Pons (tissue), 1 donor: ENCODE data around the gene CDH12.
"Not testable (repeated sequence)": the region's sequence is repeated elsewhere in the genome, so short reads cannot be mapped to it uniquely, and the experiment has no call there.

ENCODE experiments used
- DNase-seq: peaks from one replicate; pipeline ENCODE4 v3.0.0-alpha.2; 2016; ENCODE audit warnings: low spot score

The CDH12 gene

GRCh38 chr5:22432905-22433304 is 420.2 kb downstream of the CDH12 start:
- DNase-seq, result no peak

- no peak for DNase-seq
Measured at GRCh38 chr5:22431840-22432239, 421.3 kb downstream of the CDH12 start.

DNA sequence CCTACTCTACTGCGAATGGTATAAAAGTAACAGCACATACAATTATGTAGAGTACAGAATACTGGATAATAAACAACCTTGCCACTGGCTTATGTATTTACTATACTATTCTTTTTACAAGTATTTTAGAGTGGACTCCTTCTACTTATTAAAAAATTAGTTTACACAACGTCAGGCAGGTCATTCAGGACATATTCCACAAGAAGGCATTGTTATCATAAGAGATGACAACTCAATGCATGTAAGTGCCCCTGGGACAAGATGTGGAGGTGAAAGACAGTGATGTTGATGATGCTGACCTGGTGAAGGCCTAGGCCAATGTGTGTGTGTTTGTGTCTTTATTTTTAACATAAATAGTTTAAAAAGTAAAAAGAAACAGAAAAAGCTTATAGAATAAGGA is 421.7 kb downstream of the CDH12 start:
- no peak for DNase-seq

- DNase-seq, result no peak
Measured at GRCh38 chr5:22411554-22412349, 441.4 kb downstream of the CDH12 start.

DNA sequence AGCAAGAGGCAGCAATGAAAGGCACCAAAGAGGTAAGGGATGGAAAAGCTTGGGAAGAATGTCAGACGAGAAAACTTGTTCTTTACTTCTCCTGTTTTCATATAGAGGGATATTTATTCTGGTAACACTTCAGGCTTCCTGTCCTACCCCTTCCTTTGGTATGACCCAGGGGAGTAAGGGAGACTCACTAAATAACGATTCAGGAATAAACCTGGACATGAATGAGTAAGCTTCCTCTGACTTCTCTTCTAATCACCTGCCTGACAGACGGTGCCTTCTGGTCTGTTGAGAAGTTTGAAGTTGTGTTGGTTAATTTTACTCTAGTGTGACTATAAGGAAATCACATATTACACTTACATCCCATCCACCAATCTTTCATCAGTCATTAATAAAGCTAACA is 461.2 kb downstream of the CDH12 start:
- no peak for DNase-seq

DNA sequence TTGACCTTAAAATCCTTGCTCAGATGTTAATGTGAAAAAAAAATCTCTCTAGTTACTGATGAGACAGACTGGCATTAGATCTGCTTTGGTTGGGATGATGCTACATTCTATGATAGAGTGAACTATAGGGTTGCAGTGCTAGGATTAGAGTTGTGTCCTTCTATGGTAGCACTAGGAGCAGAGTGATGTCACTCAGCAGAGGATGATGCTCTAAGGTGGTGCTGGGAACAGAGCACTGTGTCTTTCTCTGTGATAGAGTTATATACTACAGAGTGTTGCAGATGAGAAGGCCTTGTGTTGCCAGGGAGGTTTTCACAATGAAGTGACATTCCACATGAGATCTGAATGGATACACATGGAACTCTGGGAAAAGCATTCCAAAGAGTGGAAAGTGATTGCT is 462.3 kb downstream of the CDH12 start:
- no peak for DNase-seq

DNA sequence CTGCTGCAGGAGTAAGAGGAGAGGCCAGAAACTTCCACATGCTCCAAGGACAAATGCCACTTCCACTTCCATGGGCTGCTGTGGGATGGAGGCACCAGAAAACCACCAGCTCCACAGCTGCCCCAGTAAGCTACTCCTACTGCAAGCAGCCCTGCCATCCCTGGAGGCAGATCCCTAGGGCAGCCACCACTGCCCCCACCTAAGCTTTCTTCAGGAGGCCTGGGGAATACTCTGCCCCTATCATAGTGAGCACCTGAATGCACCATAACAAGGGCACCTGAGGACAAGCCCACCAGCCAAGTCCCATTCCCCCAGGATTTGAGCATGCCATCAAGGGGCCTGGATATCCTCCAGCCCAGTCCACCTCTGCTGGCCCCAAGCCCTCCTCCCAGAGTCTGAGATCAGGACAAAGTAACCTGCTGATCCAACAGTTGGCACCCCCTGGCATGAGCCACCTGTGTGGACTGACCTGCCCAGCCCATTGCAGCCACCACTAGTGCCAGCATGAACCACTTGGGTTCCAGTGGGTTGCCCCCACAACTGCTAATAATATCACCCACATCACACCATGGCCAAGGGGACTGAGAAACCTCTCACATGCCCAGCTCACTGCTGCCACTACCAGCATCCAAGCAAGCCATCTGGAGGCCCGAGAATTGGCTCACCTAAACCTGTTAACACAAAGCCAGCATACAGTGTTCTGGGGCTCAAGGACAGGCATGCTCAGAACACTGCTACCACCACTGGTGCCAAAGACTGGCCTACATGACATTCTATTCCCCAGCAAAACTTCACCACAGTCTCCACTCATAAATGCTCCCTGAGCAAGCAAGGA is 480.1 kb downstream of the CDH12 start:
- DNase-seq, result no peak

DNA sequence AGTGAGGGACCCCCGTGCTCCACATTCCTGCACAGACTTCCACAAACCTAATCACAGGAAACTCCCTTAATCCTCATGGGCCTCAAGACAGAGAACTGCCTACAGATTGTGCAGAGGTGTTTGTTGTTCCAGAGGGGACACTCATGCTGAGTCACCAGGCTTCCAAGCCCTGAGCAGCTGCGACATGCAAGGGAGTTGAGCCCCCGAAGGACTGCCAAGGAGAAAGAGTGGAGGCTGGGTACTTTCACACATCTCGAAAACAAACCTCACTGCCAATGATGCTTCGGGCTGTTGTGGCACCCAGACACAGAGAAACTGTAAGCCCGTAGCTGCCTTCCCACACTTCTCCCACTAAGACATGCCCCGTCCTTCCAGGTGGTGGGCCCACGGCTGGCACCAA is 480.8 kb downstream of the CDH12 start:
- peak; percentile 22 for DNase-seq

DNA sequence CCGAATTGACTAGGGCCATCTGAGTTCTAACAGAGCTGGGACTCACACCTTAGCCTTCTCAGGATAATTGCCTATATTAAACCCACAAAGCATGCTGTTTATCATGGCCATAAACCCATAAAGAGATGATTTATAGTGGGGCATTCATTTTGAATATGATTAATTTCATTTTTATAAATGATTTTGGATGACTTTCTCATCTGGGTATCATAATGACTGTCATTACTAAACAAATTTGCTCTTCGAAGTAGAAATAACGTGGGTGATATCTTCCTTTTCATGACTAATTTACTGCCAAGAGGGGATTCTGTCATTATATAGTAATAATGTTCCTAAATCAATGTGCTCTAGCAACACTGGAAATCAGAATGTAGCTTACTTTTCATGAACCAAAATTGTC is 498.2 kb downstream of the CDH12 start:
- no peak for DNase-seq

GRCh38 chr5:22352493-22352892 is 500.7 kb downstream of the CDH12 start:
- DNase-seq, result no peak

- DNase-seq, result no peak
Measured at GRCh38 chr5:22351178-22351577, 502.0 kb downstream of the CDH12 start.

DNA sequence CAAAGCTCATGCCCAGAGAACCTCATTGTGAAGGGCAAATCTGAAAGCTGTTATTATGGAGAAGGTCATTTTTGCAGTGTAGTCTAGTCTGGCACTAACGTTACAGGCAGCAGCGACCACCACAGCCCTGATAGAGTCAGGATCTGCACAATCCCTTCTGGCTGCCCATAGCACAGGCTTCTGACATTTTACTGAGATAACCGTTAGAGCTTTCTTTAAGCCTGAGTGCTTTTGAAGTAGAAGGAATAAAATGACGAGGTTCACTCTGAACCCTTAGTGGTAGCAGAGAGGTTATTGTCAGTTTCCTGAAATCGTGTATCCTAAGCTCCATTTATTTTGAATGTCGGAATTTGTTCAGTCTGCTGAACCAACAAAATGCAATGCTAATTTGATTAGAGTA is 505.1 kb downstream of the CDH12 start:
- no peak for DNase-seq

DNA sequence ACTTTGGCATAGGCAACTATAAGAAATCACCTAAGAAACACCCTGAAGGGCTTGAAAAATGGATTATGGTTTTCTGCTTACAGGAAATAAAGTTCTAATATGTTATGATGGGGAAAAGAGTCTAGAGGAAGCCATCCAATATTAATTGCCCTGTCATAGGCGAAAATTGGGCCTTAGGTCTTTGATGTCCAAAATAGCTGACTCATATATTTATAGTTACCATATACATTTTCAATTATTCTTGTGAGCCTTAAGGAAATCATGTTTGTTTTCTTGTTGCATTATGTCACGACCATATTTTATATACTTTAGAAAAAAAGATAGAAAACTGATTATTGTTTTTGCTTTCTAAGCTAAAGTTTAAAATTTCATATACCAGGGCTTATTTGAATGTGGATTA is 509.1 kb downstream of the CDH12 start:
- no peak for DNase-seq

DNA sequence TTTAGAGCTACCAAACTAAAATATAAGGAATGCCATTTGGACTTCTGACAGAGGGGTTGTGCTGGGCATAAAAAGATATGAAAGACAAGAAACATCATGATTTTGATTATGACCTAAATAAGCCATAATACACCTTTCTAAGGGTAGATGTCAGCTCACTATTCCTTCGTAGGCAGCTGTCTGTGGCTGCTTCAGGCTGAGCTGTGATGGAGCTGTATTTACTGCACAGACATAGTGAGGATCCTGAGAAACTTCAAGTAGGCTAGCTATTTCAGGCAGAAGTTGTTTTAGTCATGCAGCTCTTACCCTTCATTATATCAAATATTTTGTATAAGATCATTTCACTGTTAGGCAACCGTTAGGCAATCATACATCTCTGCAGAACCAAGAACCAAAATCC is 511.7 kb downstream of the CDH12 start:
- DNase-seq, result no peak

DNA sequence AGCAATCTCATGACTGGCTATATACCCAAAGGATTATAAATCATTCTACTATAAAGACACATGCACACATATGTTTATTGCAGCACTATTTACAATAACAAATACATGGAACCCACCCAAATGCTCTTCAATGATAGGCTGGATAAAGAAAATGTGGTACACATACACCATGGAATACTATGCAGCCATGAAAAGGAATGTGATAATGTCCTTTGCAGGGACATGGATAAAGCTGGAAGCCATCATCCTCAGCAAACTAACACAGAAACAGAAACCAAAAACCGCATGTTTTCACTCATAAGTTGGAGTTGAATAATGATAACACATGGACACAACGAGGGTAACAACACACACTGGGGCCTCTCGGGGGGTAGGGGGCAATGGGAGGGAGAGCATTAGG is 520.2 kb downstream of the CDH12 start:
- not testable (repeated sequence) for DNase-seq

DNA sequence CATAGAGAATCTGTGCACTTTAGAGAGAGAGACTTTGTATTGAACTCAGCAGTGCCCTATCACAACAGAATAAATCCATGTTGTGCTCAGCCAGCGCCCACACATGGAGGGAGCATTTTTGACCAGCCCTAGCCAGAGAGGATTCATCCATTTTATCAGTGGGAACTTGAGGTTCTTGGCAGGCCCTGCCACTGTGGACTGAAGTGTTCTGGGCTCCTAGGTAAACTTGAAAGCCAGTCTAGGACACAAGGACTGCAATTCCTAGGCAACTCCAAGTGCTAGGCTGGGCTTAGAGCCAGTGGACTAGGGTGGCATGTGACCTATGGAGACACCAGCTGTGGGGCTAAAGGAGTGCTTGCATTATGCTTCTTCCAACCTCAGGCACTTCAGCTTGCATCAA is 523.5 kb downstream of the CDH12 start:
- DNase-seq, result peak; percentile 34

DNA sequence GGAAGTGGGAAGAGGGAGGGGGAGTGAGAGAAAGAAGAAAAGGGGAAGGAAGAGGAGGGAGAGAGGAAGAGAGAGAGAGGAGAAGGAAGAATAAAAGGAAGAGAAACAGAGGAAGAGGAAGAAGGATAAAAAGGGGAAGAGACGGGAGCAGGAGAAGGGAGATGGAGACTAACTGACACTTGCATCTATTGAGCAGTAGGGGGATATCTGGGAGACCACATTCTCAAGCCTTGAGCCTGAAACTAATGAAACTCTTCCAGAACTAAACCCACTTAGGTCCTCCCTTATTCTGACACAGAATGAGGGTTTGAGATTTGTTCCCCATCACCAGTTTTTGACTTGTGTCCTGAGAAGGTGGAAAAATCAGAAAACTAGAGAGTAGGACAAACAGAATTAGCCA is 533.3 kb downstream of the CDH12 start:
- no peak for DNase-seq

DNA sequence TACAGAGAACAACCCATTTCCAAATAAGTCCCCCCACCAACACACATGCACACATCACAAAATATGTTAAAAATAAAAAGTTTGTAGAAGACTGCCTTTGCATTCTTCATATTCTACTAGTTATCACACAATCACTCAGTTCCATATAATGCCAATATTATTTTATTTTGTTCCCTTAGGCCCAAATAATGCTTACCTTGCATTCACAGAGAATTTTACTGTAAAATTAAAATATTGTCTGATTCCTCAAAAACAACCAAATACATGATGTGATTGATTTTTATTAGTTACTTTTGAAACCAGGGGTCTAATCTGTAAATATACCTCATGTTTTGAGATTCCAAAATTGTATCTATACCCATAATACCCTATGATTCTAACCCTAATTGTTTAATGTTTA is 536.9 kb downstream of the CDH12 start:
- DNase-seq, result no peak

GRCh38 chr5:22315052-22315451 is 538.1 kb downstream of the CDH12 start:
- not testable (repeated sequence) for DNase-seq

GRCh38 chr5:22314548-22314947 is 538.6 kb downstream of the CDH12 start:
- no peak for DNase-seq

DNA sequence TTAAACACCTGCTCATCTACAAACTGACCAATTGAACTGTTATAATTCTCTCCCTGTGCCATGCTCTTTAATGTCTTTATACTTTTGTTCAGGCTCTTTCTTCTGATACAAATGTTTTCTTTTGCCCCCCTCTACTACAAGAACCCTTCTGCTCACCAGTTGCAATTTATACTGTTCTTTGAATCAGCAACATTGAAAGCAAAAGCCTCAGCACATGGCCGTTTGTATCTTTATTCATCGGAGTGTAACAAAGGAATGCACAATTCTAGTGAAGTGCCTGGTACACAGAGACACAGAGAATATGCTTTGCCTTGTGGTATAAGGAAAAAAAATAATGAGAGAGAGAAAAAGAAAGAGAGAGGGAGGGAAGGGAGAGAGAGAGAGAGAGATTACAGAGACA is 547.1 kb downstream of the CDH12 start:
- peak; percentile 41 for DNase-seq

GRCh38 chr5:22295832-22296231 is 557.3 kb downstream of the CDH12 start:
- DNase-seq, result no peak

DNA sequence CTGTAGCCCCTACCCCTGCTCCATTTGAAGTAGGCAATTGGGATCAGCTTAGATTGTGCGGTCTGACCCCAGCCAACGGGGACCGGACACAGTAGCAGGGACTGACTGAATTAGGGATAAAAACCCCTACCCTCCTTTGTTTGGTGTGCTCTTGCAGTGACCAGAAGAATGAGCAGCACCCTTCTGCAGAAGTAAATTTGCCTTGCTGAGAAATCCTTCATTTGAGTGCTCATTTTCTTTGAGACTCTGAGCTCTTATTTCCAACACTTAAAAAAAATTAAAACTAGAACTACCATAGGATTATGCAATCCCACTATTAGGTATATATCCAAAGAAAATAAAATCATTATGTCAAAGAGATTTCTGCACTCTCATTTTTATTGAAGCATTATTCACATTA is 560.0 kb downstream of the CDH12 start:
- DNase-seq, result no peak
